Endothelial cell of hepatic sinusoid (primary cell): ENCODE data around the gene TPST2.

Experiments
- in situ Hi-C: cut with HindIII; loops from 2 replicates; pipeline ENCODE4 v1.10.0; 2017; ENCODE audit warnings: low sequenced_read_pairs

TPST2 gene

GRCh38 chr22:26581026-26581425, 8.9 kb downstream of the TPST2 start:
- in situ Hi-C loops: no loop called here

- in situ Hi-C loops: no loop called here
Measured at GRCh38 chr22:26580240-26580962, 9.5 kb downstream of the TPST2 start.

- in situ Hi-C loops: no loop called here
Measured at GRCh38 chr22:26579331-26579886, 10.5 kb downstream of the TPST2 start.

- in situ Hi-C loops: no loop called here
Measured at GRCh38 chr22:26577081-26577480, 12.9 kb downstream of the TPST2 start.

- in situ Hi-C loops: no loop called here
Measured at GRCh38 chr22:26576026-26576680, 13.8 kb downstream of the TPST2 start.

- in situ Hi-C loops: no loop called here
Measured at GRCh38 chr22:26574001-26574723, 15.8 kb downstream of the TPST2 start.

GRCh38 chr22:26573026-26573662, 16.8 kb downstream of the TPST2 start:
- in situ Hi-C loops: no loop called here

GRCh38 chr22:26570864-26571525, 18.9 kb downstream of the TPST2 start:
- in situ Hi-C loops: no loop called here

- in situ Hi-C loops: no loop called here
Measured at GRCh38 chr22:26570115-26570514, 19.8 kb downstream of the TPST2 start.

GRCh38 chr22:26568207-26568706, 21.7 kb downstream of the TPST2 start:
- in situ Hi-C loops: loop anchor here (5.0 kb wide), 1 partner anchor 89 kb away; the partner anchor contains the start of gene MIAT

- in situ Hi-C loops: loop anchor here (5.0 kb wide), 1 partner anchor 90 kb away; the partner anchor contains the start of gene MIAT
Measured at GRCh38 chr22:26567610-26568009, 22.3 kb downstream of the TPST2 start.

GRCh38 chr22:26566994-26567393, 22.9 kb downstream of the TPST2 start:
- in situ Hi-C loops: loop anchor here (5.0 kb wide), 1 partner anchor 90 kb away; the partner anchor contains the start of gene MIAT

- in situ Hi-C loops: loop anchor here (5.0 kb wide), 1 partner anchor 91 kb away; the partner anchor contains the start of gene MIAT
Measured at GRCh38 chr22:26565889-26566288, 24.0 kb downstream of the TPST2 start.

- in situ Hi-C loops: loop anchor here (5.0 kb wide), 1 partner anchor 92 kb away; the partner anchor contains the start of gene MIAT
Measured at GRCh38 chr22:26565181-26565580, 24.8 kb downstream of the TPST2 start.

- in situ Hi-C loops: loop anchor here (5.0 kb wide), 1 partner anchor 93 kb away; the partner anchor contains the start of gene MIAT
Measured at GRCh38 chr22:26564672-26565071, 25.3 kb downstream of the TPST2 start.

- in situ Hi-C loops: no loop called here
Measured at GRCh38 chr22:26564181-26564580, 25.8 kb downstream of the TPST2 start.

- in situ Hi-C loops: no loop called here
Measured at GRCh38 chr22:26563022-26563421, 26.9 kb downstream of the TPST2 start.

- in situ Hi-C loops: no loop called here
Measured at GRCh38 chr22:26561756-26562417, 28.0 kb downstream of the TPST2 start.

GRCh38 chr22:26559961-26560575, 29.9 kb downstream of the TPST2 start:
- in situ Hi-C loops: no loop called here
